C4-2B (cell line): ENCODE measurements around the gene SYCE3.
"Not testable (repeated sequence)": the region's sequence is repeated elsewhere in the genome, so short reads cannot be mapped to it uniquely, and the experiment has no call there.

Experiments used
- H3K27ac ChIP-seq: fragments of 450-650 bp; 2 replicates; pipeline ENCODE4 v1.5.1; 2017
- CTCF ChIP-seq: fragments of 450-650 bp; conservative IDR thresholded peaks from 2 replicates; pipeline ENCODE4 v1.5.1; 2017; ENCODE audit warnings: mild to moderate bottlenecking
- ZFX ChIP-seq: fragments of 450-650 bp; IDR thresholded peaks from 2 replicates; pipeline ENCODE4 v1.6.1; 2017

The SYCE3 gene

DNA sequence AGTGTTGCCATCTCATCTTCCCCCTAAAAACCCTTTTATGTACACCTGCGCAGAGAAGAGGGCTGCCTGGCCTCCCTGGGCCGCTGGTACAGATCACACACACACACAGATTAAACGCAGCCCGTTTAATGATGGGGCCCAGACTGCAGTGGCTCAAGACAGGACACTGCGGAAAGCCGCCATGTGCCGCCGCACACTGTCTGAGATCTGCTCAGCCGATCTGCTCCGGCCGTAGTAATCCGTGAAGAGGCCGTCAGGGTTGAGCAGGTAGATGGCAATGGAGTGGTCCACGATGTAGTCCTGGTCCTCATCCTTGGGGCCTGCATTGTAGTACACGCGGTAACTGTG lies 39.3 kb downstream of the SYCE3 start:
- peak overlapping the region; percentile 98; the same call in 1 of the 2 replicates for H3K27ac ChIP-seq
- TF ChIP-seq ZFX (no peak), CTCF (no peak)

DNA sequence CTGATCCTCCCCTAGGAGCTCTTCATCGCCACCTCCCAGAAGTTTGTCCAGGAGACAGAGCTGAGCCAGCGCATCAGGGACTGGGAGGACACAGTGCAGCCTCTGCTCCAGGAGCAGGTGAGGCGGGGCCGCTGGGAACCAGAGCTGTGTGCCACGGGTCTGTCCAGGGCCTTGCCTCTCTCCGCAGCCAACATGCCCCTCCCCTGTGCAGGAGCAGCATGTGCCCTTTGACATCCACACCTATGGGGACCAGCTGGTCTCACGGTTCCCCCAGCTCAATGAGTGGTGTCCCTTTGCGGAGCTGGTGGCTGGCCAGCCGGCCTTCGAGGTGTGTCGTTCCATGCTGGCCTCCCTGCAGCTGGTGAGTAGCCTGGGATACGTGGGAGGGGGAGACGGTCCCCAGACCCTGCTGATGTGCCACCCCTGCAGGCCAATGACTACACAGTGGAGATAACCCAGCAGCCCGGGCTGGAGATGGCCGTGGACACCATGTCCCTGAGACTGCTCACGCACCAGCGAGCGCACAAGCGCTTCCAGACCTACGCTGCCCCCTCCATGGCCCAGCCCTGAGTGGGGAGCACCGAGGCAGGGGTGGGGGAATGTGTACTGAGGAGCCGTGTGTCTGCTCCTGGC lies 39.8 kb downstream of the SYCE3 start:
- no peak overlapping the region for H3K27ac ChIP-seq
- TF ChIP-seq CTCF (no peak), ZFX (no peak)

DNA sequence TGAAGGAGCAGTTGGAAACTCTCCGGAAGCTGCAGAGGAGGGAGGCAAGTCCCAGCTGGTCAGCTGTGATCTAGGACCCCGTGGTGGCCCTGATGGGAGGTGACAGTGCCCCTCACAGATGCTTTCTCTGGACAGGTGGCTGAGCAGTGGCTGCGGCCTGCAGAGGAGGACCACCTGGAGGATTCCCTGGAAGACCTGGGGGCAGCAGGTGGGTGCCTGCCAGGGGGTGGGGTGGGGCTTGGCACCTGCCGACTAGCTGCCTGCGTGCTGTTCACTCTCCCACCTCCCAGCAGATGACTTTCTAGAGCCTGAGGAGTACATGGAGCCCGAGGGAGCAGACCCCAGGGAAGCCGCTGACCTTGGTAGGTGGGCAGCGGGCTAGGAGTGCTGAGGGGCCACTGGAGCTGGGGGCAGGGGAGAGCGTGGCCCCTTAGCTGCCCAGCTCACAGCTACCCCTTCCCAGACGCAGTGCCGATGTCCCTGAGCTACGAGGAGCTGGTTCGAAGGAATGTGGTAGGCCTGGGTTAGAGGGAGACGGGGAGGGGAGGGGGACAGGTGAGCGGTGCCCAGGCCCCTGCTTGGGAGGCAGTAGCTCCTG lies 40.4 kb downstream of the SYCE3 start:
- no peak overlapping the region for H3K27ac ChIP-seq
- no peak for TF ChIP-seq CTCF
- no peak for TF ChIP-seq ZFX

DNA sequence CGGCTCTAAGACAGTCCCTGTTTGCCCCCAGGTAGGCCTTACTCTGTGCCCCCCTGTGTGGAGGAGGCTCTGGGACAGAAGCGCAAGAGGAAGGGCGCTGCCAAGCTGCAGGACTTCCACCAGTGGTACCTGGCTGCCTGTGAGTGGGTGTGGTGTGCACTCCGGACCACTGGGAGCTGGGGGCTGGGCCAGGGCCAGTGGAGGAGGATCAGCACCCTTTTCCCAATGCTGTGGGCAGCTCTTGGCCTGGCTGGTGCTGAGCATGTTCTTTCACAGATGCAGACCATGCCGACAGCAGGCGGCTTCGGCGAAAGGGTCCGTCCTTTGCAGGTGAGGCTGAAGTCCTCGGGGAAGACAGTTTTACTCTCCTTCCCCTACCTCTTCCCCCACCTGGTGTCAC lies 41.0 kb downstream of the SYCE3 start:
- H3K27ac ChIP-seq, result no peak overlapping the region

DNA sequence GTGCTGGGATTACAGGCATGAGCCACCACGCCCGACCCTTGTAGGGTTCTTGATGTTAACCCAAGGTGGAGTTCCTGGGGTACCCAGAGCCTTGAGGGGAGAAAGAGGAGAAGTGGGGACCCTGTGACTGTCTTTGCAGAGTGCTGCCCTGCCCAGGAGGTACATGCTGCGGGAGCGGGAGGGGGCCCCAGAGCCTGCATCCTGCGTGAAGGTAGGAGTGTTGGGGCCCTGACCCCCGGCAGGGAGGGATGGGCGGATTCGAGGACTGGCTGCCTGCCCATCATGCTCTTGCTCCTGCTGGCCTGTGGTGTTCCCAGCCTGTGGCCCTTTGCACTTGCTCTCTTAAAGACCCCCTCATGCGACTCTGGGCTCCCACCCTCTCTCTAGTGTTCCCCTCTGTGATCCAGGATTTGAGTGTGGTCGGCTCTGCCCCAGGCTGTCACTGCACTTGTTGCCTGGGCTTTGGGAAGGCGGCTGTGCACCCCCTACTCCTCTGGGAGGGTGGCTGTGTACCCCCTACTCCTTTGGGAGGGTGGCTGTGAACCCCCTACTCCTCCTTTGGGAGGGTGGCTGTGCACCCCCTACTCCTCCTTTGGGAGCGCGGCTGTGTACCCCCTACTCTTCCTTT lies 41.8 kb downstream of the SYCE3 start:
- no peak for TF ChIP-seq CTCF
- TF ChIP-seq ZFX, result no peak
- no peak overlapping the region for H3K27ac ChIP-seq

More for the DNA sequence above, 41.0 kb downstream of the SYCE3 start:
- TF ChIP-seq CTCF (no peak), ZFX (no peak)

DNA sequence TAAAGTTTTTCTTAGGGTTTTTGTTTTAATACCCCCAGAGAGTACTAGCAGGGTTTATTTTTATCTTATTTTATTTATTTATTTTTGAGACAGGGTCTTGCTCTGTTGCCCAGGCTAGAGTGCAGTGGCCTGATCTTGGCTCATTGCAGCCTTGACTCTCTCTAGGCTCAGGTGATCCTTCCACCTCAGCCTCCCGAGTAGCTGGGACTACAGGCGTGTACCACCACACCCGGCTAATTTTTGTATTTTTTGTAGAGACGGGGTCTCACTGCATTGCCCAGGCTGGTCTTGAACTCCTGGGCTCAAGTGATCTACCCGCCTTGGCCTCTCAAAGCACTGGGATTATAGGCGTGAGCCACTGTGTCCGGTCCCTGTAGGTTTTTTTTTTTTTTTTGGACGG lies 42.5 kb downstream of the SYCE3 start:
- H3K27ac ChIP-seq, result not testable (repeated sequence)

- TF ChIP-seq CTCF, result no peak
- TF ChIP-seq ZFX, result no peak
- H3K27ac ChIP-seq, result no peak overlapping the region
Observed at GRCh38 chr22:50519151-50519550, 43.6 kb downstream of the SYCE3 start.

DNA sequence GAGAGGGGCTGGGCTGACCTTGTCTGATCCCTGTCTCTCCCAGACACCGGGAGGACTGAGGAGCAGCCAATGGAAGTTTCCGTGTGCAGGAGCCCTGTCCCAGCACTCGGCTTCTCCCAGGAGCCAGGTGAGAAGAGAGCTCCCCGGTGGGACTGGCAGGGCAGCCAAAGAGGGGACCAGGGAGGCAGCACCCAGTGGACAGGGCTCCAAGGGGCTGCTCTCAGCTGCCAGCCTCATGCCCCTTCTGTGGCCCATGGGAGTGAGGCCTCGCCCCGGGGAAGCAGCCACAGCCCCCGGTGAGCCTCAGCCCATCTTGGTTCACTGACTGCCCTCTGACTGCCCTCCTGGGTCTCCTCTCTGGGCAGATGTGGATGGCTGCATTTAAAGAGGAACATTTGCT lies 44.1 kb downstream of the SYCE3 start:
- no peak overlapping the region for H3K27ac ChIP-seq
- TF ChIP-seq CTCF (no peak), ZFX (no peak)
